HG03575 (cell line): ENCODE results near the gene IP6K2.

Experiments
- ATAC-seq: cut with Tn5 transposase; IDR thresholded peaks from one replicate; pipeline ENCODE4 v1.9.1; 2021; ENCODE audit not compliant: unreplicated experiment, insufficient number of reproducible peaks, low FRiP score; ENCODE audit errors: extremely low read depth

IP6K2 gene

DNA sequence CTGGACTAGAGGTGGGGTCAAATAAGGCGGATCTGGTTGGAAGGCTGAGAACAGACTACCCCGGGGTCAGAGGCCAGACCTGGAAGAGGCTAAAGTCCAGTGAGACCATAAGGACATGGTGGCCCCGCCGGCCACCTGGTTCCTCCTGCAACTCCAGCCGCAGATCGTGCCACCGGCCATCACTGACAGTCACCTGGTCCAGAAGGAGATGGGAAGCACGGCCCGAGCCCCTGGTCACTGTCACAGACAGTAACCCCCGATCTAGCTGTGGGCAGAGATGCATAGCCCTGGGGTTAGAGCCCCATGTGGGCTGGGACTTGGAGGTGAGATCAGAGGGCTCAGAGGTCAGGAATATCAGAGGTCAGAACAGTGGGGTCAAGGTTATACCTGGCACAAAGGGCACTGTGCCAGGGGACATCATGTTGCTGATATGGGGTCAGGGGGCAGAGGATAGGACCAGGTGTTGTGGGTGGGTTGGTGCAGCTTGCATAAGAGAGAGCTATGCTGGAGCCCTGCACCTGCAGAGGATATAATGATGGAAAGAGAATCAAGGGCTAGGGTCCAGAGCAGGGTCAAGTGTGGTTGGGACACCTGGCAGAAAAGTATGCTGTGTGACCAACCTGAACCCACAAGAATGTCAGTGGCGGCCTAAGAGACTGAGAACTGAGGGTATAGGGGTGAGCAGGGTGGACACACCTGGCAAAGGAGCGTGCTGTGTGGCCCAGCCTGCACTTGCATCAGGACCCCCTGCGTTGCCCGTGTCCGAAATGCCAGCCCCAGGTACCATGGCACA, 63.9 kb downstream of the IP6K2 start:
- ATAC-seq: no peak

DNA sequence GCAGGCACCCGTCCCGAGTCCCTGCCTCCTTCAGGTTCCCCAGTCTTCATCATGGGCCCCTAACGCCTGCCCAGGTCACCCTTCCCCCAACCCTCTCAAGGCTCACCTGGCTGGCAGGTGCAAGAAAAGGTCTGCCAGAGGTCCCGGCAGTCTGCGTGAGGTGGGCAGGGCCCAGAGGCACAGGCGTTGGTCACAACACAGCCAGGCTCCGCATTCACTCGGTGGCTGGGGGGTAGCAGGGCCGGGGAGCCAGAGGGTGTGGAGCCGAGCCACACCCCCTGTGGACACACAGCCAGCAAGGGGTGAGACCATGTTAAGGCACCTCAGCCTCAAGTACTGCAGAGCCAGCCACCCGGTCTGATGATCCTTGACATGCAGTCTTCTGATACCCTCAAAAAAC, 65.2 kb downstream of the IP6K2 start:
- no peak for ATAC-seq

DNA sequence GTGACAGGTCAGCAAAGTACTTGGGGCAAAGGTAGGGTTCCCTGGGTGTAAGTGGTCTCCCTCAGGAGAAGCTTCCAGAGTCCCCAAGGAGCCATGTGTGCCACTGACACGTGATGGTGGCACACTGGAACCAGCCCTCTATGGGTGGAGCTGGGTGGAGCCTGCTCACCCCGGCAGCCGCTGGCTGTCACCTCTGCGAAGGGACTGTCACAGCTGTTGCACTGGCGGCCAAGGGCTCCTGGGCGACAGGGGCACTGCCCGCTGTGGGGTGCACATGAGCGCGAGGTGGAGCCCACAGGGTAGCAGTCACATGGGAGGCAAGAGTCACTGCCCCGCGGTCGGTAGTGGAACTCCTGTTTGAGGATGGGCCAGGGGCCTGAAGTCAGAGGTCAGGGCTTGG, 66.3 kb downstream of the IP6K2 start:
- ATAC-seq: no peak

- ATAC-seq: no peak
Observed at GRCh38 chr3:48648188-48648850, 68.7 kb downstream of the IP6K2 start.

DNA sequence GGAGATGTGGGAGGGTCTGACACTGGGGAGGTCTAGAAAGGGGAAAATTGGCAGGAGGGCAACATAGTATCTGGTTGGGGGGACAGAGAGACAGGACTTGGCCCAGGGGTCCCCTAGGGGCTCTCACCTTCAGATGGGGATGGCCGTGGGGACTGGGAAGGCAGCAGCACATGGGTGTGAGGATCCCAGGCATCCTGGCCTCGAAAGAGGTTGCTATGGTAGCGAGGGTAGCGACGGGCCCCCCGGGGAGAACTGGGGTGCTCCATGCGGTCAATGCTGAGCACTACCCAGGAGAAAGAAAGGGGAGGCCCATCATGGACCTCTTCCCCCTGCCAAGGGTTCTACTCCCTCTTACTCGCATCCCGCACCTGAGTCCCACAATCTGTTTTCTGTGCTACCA, 69.3 kb downstream of the IP6K2 start:
- ATAC-seq: no peak

DNA sequence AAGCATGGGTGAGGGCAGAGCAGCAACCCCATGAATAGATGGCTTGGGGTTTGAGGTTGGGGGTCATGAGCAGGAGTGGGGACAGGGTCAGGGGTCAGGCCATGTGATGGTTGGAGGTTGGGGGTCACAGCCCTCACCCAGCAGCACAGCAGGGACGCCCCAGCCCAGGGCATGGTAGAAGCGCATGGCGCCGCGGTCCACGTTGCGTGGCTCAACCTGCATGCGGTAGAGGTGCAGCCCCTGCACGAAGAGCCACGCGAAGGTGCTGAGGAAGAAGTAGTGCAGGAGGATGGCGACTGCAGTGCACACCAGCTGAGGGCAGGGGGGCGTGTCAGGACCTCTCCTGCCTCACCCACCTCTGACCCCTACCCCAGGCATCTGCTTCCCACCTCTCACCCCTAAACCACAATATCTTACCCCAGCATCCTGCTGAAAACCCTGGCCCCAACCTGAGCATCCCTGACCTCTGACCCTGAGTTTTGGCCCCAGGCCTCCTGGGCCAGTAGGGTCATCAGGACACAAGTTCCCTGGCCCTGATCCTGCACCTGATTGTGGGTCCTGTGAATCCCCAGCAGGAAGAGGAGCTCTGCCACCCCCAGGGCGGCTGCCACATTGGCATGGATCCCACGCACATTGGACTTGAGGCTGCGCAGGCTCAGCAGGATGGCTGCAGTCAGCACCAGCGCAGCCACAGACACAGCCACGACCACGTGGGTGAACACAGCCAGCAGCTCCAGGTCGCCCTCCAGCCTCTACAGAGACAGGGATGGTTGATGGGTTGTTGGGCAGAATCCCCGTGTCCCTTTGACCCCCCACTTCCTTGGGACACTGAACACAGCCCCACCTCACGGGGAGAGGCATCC, 71.9 kb downstream of the IP6K2 start:
- no peak for ATAC-seq

- no peak for ATAC-seq
Observed at GRCh38 chr3:48642605-48643004, 74.4 kb downstream of the IP6K2 start.

DNA sequence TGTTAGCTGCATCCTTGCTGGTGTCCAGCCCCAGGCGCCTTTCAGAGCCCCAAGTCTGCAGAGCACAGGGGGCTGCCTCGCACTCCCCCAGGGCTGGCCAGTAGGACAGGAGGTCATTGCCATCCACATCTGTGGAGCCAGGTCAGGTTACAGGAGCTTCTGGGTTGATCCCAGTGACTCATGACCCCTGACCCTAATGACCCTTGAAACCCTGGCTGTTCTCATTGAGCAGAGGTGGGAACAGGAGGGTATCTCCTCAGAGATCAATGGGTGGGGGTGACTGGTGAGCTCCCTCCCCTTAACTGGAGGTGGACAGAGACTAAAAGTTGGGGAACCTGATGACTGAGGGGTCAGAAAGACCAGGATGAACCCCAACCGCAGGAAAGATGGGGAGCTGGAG, 75.6 kb downstream of the IP6K2 start:
- ATAC-seq: no peak

GRCh38 chr3:48639944-48640606, 76.9 kb downstream of the IP6K2 start:
- ATAC-seq: no peak
